ENCODE measurements around the gene CPA2. TPM values are rescaled to one million over a fixed set of nuclear protein-coding genes. Genes with fewer than 3 reads are reported as not detected.
A peak's percentile ranks its signal among the peaks of the same experiment; 100 is the strongest.

Gene CPA2
- total RNA-seq, 1 experiment from 2014 or later, result not detected

DNA sequence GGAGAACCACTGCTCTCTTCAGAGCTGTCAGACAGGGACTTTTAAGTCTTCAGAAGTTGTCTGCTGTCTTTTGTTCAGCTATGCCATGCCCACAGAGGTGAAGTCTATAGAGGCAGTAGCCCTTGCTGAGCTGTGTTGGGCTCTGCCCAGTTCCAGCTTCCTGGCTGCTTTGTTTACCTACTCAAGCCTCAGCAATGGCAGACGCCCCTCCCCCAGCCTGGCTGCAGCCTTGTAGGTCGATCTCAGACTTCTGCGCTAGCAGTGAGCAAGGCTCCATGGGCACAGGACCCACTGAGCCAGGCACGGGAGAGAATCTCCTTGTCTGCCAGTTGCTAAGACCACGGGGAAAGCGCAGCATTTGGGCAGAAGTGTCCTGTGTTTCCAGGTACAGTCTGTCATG is 12.1 kb upstream of the CPA2 start:
- no peak for DNase-seq (ENCODE audit: low read depth)

- no peak for DNase-seq (ENCODE audit: low read depth)
These were observed 10.0 kb upstream of the CPA2 start for GRCh38 chr7:130256704-130257103.

- DNase-seq (ENCODE audit: low read depth), result no peak
These were observed 8.1 kb upstream of the CPA2 start for GRCh38 chr7:130258494-130259078.

DNA sequence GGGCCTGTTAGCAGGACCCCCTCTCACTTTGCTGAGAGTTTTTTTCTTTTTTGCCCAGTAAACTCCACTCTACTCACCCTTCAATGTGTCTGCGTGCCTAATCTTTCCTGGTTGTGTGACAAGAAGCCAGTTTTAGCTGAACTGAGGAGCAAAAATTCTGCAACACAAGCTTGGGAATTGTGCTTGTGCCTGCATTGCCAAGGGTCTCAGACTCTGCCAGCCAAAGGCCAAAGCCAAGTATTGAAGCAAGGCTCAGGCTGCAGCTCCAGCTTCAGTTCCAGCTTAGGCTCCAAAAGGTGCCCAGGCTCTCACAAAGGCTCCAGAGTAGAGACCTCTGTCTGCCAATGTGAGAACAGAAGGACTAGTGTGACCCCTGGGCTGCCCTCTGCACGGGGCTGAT is 4.2 kb upstream of the CPA2 start:
- no peak for DNase-seq (ENCODE audit: low read depth)

GRCh38 chr7:130263130-130263529 is 3.5 kb upstream of the CPA2 start:
- DNase-seq (ENCODE audit: low read depth), result no peak

DNA sequence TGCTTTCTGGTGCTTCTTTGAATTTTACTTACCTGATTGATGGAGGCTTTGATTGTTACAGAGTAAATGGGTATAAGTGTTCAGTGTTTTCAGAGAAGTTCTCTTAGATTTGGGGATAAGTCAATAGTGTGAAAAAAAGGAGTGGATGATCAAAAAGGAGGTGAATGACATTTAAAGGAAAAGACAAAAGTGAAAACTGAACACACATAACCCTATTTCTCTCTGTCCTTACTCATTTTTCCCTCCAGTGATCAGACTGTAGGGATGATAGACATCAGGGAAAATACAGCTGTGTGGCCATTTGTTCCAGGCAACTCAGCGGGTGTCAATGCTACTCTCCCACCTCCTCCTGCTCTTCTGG is 278 bp downstream of the CPA2 start:
- DNase-seq (ENCODE audit: low read depth), result no peak

DNA sequence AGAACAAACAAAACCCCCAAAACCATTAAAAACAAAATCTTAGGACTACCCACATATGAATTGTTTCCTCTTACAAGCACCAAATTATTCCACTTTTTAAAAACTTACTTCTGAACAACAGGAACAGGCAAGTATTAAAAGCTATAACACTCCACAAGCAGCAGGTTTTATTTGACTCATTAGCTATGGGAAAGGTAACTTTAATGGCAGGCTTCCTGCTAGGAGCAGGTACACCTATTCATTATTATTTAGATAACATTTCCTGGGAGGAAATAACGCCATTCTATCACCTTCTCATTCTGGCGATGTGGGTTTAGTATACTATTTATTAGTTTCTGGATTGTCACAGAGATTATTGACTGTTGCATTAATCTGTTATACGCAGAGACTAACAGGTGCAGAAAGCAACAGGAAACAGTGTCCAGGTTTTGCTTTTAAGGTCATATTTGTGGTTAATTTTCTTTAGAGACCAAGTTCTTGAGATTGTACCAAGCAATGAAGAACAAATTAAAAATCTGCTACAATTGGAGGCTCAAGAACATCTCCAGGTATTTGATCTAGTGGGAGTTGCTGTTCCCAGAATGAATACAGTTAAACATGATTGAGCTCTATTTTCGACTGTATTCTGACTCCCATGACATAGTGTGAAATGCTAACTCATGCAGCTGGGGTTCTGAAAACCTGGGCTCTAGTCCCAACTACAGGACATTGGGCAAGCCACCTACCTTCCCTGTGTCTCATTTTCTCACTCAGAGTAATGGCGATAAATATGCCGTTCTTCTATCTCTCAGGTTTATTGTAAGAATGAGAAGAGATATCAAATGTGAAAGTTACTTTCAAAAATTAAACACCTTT is 2.0 kb downstream of the CPA2 start:
- no peak for DNase-seq (ENCODE audit: low read depth)

- no peak for DNase-seq (ENCODE audit: low read depth)
These were observed 2.6 kb downstream of the CPA2 start for GRCh38 chr7:130269318-130269694.

DNA sequence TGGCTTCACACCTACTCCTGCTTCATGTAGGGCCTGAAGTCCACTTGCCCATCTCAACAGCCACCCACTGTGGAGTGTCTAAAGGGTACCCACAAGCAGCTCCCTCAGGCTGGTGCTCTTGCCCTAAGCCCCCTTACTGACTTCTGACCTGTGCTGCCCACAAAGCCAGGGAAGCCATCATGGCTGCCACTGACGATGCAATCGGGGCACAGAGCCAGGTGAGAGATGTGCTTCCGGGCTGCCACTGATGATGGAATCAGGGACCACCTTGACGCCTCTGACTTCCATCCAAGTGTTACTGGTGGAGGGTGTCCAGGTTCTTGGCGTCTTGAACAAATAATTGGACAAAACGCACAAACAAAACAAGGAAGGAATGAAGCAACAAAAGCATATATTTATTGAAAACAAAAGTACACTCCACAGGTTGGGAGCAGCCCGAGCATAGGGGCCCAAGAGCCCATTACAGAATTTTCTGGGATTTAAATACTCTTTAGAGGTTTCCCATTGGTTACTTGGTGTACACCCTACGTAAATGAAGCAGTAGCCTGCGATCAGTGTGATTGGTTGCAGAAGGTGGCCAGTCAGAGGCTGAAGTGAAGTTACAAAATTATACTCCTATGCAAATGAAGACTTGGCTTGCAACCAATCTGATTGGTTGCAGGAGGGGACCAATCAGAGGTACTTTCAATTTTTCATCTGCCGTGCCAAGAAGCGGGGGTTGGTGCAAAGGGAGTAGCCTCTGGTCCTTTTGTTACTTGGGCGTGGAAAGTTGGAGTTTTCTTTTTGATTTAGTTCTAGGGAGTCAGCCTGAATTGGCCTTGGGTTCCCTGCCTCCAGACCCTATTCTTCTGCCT is 4.5 kb downstream of the CPA2 start:
- no peak for DNase-seq (ENCODE audit: low read depth)

GRCh38 chr7:130272381-130273080 is 5.9 kb downstream of the CPA2 start:
- DNase-seq (ENCODE audit: low read depth), result no peak

DNA sequence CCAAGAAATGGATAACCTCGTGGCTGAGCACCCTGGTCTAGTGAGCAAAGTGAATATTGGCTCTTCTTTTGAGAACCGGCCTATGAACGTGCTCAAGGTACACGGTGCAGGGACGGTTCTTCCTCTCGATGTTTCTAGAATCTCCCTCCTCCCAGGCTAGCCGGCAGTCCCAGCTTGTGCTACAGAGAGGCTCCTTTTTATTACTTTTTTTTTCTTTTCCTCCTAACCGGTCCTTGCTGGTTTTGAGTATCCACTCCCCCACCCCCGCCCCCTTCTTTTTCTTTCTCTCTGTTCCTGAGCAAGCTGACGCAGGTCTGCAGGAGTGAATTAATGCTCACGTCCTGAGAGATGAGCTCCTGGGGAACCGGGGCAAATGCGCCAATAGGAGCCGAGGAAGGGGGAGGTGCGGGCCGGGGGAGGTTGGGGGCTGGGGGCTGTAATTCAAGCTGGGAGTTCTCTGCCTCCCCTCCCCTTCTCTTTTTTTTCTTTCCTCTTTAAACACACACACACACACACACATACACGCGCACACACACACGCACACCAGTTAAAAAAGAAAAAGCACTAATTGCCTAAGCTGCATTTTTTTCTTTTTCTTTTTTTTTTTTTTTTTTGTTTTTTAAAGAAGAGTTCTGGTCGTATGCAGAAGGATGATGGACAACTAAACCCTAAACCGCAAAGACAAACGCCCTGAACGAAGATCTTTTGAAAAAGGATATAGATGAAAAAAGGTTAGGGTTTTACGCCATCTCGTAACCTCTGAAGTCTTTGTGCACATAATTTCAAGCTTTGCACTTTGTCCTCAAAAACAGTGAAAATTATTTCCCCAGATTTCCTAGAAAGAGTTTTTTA is 6.6 kb downstream of the CPA2 start:
- no peak for DNase-seq (ENCODE audit: low read depth)

- peak; percentile 35 for DNase-seq (ENCODE audit: low read depth)
These were observed 7.2 kb downstream of the CPA2 start for GRCh38 chr7:130273933-130274255.

DNA sequence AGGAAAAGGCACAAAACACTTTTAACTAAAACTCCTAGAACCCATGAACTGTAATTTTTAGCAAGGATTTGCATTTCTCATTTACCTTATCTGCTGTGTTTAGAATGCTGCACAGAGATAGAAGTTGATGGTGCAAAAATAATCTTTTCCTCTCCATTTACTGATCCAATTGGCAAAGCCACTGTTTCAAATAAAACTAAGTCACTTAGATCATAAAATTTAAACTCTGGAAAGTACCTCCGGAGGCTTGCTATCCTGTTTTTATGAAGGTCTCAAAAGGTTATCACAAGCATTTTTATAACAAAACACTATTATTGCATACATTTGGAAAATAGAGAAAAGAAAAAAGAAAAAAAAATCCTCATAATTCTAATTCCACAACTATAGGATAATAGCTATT is 7.6 kb downstream of the CPA2 start:
- no peak for DNase-seq (ENCODE audit: low read depth)

GRCh38 chr7:130274983-130275591 is 8.4 kb downstream of the CPA2 start:
- DNase-seq (ENCODE audit: low read depth), result peak; percentile 32

DNA sequence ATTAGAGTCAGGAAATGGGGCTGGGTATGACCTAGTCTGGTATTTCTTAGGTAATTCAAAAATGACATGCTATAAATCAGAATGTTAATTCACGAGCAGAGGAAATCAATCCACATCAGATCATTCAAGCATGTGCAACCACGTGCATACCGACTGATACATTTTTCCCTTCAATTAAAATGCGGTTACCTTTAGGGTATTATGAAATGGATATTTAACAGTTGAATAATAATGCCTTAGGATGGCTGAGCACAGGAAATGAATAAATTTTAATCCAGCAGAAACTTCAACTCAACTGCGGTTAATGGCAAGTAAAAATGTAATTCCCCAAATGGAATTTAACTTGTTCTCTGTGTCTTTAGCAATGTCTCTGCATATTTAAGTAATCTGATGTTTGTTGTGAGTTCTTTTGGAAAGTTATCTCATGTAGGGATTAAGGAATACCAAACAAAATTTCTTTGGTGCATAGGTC is 9.2 kb downstream of the CPA2 start:
- DNase-seq (ENCODE audit: low read depth), result peak; percentile 35

DNA sequence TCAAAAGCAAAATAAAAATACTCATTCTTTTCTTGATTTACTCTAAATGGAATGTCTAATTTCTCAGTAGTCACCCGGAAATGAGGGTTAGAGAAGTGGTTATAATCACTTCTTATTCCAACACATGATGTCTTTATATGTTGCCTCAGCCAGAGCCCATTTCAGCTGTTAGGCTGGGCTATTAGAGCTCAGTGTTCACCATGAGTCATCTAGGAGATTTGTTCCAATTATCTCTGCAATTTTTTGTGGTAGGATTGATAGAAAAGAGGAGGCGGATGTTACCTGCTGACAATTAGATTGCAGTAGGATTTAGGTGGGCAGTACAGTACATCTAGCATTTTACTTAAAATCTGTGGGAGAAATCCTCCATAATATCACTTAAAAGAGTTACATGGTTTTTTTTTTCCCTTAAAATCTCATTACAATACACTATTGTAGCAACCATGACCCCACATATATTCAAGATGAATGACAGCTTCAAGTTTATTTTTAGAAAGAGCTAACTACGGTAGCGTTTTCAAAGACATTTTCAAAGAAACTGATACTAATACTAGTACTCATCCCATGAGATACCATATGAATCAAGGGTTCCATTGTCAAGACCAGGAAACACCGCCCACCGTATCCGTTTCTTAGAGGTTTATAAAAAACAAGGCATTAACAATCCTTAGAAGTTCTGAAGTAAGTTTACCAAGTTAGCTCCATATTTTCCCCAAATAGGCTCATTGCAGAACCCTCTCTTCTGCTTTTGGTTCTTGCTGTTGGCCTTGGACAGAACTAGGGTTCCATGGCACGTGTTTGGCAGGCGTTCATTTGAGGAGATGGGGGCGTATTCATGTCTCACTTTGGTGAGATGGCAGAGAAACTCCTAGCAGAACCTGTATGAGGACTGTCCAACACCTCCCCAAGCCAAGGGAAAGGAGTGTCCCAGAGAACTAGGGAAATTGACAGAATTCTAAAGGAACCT is 10.4 kb downstream of the CPA2 start:
- DNase-seq (ENCODE audit: low read depth), result peak; percentile 75

- DNase-seq (ENCODE audit: low read depth), result peak; percentile 67
These were observed 11.3 kb downstream of the CPA2 start for GRCh38 chr7:130277763-130278643.

DNA sequence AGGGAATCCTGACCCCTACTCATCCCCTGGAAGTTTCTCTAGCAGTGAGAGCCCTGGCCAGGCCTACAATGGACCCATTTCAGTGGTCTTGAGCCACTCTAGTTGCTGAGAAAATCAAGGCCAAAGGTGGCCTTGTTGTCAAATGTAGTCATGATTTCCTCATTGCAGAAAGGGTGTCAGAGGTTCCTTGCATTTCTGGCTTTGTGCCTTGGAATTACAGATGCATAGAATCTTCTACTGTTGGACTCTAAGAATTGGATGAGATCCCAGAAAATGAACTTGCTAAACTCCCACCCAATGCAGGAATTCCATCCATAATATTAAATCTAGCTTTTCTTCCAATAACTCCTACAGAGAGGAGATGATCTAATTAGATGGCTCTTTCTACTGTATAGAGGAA is 12.2 kb downstream of the CPA2 start:
- DNase-seq (ENCODE audit: low read depth), result peak; percentile 74

Data from RPMI7951 (cell line).